HS-27A (cell line): ENCODE results near the gene TTC33.
"Not testable (repeated sequence)": the region's sequence is repeated elsewhere in the genome, so short reads cannot be mapped to it uniquely, and the experiment has no call there.

ENCODE experiments used
- DNase-seq: peaks from one replicate; pipeline ENCODE4 v3.0.0-alpha.2; 2012; ENCODE audit warnings: low read depth, missing footprints

TTC33 gene

DNA sequence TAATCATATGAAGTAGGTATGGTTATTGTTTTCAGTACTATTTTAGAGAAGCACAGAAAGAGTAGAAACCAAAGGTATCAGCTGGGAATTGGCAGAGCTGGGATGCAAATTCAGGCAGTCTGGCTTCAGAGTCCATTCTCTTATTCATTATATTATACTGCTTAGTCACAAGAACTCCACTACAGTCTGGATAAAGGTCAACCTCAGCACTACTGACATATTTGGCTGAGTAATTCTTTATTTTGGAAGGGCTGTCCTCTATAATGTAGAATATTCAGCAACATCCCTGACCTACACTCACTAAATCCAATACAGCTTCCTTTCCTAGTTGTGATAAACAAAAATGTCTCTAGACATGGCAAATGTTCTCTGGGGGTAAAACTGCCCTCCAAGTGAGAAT, 38.5 kb downstream of the TTC33 start:
- no peak for DNase-seq

DNA sequence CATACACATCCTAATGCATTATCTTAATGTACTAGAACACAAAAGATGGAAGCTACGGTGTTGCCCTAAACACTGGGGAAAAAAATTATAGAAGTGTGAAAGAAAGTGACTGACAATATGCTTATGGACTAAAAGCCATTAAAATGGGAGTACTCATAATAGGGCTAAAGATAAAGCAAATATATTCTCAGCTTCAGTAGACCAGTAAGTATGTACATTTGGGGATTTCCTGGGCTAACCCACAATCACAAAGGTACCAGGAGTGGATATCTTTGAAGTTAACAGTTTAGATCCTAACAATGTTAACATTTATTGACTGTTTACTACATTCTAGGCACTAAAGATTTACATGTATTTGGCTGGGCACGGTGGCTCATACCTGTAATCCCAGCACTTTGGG, 39.2 kb downstream of the TTC33 start:
- DNase-seq, result no peak

GRCh38 chr5:40716000-40716399, 39.8 kb downstream of the TTC33 start:
- no peak for DNase-seq

DNA sequence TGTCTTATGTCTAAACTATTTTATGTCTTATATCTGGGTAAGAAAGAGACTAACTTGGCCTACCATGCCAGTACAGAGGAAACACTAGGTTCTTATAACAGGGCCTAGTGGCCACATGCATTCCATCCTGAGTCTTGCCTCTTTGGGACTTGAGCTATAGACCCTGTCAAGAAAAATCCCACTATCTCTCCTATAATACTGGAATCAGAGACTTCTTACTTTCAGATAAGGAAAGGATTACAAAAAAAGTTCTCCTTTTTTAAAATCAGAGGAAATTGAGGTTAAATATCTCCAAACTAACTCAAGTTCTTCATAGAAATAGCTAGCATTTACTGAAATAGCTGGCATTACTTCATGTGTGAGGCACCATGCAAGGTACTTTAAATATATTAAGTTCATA, 41.8 kb downstream of the TTC33 start:
- DNase-seq, result no peak

- not testable (repeated sequence) for DNase-seq
Observed at GRCh38 chr5:40710575-40710974, 45.2 kb downstream of the TTC33 start.

GRCh38 chr5:40705484-40705883, 50.3 kb downstream of the TTC33 start:
- DNase-seq, result not testable (repeated sequence)

GRCh38 chr5:40702027-40702426, 53.7 kb downstream of the TTC33 start:
- not testable (repeated sequence) for DNase-seq

- no peak for DNase-seq
Observed at GRCh38 chr5:40700116-40700782, 55.5 kb downstream of the TTC33 start.

GRCh38 chr5:40694433-40694832, 61.3 kb downstream of the TTC33 start:
- no peak for DNase-seq

GRCh38 chr5:40691894-40692293, 63.9 kb downstream of the TTC33 start:
- no peak for DNase-seq

DNA sequence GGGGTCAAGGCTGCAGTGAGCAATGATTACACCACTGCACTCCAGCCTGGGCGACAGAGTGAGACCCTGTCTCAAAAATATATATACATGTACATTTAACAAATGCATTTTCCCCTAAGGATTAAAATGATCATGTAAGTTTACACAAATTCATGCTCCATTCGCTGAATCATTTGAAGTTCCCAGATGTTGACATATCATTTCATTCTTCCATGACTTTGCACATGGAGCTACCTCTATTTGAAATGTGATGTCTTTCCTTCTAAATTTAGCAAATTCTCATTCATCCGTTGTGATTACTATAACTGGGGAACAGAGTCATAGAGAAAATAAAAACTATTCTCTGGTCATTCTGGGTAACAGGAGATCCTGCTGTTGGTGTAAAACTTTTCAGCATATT, 65.5 kb downstream of the TTC33 start:
- no peak for DNase-seq

GRCh38 chr5:40689438-40689837, 66.3 kb downstream of the TTC33 start:
- DNase-seq, result peak; percentile 91

- DNase-seq, result no peak
Observed at GRCh38 chr5:40688996-40689395, 66.8 kb downstream of the TTC33 start.

DNA sequence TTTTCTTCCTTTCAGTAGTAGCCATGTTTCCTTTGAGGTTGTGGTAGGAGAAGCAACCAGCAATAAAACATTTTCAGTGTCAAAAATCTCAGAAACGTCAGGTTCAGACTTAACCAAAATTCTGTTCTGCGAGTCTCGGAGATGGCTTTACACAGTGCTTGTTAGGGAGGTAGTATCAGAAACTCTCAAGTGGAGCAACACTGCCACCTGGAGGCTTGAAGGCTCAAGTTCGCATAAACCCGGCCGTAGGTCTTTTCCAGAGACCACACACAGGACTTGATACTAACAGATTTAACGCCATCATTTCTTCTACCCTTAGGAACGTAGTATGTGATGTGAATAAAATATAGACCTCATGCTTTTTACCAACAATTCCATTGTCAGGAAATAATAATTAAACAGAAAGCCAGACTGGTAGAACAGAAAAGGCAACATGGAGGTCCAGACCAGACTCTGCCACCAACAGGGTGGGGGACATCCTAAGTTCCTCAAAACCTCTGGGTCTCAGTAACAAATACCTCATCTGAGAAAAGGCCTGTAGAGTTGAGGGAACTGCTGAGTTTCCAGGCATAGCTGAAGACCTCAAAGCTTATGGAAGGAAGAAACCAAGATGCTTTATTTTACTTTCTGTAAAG, 67.5 kb downstream of the TTC33 start:
- peak; percentile 84 for DNase-seq

GRCh38 chr5:40687321-40687720, 68.4 kb downstream of the TTC33 start:
- no peak for DNase-seq

GRCh38 chr5:40685976-40686486, 69.7 kb downstream of the TTC33 start:
- DNase-seq, result no peak

DNA sequence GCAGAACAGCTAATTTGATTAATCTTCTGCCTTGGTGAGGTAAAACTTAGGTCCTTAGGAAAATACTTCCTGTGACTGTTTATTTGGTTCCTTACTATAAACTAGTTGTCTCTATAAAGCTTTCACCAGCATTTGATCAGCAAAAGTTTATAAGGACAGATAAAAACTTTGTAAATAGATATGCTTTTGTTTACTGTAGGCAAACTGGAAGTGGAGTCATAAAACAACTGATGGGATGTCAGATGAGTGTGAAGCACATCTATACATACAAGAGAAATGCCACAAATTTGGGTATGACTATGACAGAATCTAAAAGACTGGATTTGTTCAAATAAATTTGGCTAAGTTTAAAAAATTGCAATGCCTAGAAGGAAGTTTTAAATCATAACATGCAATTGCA, 70.6 kb downstream of the TTC33 start:
- DNase-seq, result no peak

GRCh38 chr5:40683305-40683704, 72.5 kb downstream of the TTC33 start:
- no peak for DNase-seq

DNA sequence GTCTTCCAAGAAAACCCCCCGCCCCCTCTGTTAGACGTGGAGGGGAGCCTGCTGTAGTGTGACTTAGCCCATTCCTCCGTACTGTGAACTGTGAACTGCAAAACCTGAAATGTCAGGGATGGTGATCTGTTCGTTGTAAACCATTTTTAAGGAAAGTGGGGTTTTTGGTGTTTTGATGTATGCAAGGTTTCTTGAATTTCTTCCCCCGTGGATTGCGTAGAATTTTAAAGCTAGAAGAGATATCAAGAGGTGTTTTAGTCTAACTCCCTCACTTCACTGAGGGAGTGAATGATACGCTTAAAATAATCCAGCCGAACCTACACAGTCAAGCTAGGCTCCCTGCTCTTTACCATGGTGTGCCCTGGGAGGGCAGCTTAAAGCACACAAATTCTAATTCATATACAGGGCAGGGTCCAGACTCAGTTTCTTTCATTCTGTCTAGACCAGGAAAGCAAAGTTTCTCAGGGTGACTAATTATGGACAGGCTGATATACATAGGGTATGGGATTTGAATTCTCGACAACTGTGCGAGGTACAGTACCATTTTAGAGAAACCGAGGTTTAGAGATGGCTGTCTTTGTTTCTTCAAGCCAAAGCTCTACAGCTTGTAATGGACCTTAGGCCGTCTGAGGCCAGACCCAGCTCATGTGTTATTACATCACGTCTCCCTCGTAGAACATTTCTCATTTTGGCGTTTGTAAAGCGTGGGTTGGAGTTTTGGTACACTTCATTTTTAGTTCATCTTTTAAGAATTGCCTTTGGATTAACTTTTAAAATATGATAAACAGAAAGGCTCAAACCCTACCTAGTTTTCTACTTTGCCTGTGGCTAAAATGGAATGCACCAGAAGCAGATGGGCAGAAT, 73.4 kb downstream of the TTC33 start:
- peak; percentile 26 for DNase-seq

- peak; percentile 29 for DNase-seq
Observed at GRCh38 chr5:40681363-40682153, 74.2 kb downstream of the TTC33 start.

DNA sequence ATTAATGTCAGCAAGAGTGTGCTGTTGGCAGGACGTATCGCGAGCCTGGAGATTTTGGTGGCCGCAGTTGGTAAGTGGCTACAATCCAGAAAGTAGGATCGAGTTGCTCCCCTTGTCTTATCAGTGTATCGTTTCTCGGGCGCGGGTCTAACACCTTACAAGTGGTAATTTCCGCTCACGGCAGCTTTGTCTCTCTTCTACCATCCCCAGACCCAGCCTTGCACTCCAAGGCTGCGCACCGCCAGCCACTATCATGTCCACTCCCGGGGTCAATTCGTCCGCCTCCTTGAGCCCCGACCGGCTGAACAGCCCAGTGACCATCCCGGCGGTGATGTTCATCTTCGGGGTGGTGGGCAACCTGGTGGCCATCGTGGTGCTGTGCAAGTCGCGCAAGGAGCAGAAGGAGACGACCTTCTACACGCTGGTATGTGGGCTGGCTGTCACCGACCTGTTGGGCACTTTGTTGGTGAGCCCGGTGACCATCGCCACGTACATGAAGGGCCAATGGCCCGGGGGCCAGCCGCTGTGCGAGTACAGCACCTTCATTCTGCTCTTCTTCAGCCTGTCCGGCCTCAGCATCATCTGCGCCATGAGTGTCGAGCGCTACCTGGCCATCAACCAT, 74.9 kb downstream of the TTC33 start:
- peak; percentile 36 for DNase-seq
